HG03108 (cell line): Measurements from ENCODE around the gene RBM17.
"Not testable (repeated sequence)": the region's sequence is repeated elsewhere in the genome, so short reads cannot be mapped to it uniquely, and the experiment has no call there.

Experiments
- ATAC-seq: cut with Tn5 transposase; IDR thresholded peaks from one replicate; pipeline ENCODE4 v1.9.1; 2021; ENCODE audit warnings: moderate library complexity; ENCODE audit not compliant: unreplicated experiment

The RBM17 gene

DNA sequence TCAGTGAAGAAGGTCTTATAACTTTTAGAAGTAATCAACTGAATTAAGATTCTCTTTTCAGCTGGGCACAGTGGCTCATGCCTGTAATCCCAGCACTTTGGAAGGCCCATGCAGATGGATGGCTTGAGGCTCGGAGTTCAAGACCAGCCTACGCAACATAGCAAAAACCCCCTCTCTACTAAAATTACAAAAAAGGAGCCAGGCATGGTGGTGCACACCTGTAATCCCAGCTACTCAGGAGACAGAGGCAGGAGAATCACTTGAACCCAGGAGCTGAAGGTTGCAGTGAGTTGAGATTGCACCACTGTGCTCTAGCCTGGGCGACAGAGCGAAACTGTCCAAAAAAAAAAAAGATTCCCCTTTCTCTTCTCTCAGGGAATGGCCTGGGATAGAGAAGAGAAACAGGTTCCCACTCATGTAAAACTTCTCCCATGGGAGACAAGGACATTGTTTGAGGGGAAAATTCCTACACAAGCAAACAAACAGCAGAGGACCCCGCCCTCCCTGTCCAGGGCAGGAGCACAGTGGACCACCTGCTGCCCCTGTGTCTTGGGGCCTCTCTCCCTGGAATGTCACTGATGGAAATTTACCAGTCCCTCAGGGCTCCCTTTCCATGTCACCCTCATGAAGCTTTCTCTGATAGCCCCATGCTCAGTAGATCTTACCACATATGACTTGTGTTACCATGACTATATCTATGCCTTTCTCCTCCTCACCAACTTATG lies 32.3 kb upstream of the RBM17 start:
- ATAC-seq: no peak

DNA sequence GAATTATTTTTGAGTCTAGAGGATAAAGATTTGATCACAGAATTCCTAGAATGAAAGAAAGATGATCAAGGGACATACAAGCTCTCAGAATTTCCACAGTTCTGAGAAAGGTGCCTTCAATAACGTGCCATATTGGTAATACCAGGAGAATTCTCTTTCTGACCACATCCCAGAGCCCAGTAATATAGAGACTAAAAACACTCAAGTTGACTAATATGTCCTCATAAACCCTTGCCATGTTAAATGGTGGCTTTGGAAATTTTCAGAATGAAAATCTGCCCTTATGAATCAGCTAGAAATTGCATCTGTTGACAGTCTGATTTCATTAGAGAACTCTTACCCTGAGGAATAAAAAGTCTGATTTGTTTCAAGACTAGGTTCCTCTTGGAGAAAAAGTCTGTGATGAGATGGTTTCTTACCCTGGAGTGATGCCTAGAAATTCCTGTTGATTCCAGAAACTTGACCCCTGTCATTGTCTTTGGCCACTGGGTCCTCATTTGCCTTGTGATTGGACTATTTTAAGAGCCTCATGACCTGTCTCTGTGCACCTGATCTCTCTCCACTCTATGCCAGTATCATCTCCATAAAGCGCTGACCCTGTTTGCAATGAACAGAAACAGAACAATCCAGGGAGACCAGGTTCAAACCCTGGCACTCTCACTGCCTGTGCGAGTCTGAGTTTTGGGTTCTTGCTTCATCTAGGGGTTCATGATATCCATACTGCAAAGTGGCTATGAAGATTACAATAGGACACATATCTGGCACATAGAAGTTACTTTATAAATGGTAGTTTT lies 30.0 kb upstream of the RBM17 start:
- no peak for ATAC-seq

DNA sequence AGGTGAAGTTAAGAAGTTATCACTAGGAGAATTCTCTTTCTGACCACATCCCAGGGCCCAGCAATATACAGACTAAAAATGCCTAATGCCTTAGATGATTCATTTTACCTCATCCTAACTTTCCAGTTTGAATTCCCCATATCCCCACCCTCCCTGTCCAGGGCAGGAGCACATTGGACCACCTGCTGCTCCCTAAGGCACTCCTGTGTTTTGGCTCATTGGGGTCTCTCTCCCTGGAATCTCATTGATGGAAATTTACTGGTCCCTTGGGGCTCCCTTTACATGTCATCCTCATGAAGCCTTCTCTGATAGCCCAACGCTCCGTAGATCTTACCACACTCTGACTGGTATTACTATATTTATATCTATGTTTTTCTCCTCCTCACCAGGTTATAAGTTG lies 29.3 kb upstream of the RBM17 start:
- no peak for ATAC-seq

DNA sequence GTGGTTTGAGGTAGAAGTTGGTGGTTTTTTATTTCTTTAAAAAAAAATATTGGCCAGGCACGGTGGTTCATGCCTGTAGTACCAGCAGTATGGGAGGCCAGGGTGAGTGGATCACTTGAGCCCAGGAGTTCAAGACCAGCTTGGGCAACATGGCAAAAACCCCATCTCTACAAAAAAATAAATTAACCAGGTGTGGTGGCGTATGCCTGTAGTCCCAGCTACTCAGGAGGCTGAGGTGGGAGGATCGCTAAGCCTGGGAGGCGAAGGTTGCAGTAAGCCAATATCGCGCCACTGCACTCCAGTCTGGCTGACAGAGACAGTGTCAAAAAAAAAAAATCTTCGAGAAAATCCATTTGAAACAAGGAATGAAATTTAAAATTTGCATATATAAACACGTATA lies 27.8 kb upstream of the RBM17 start:
- ATAC-seq: no peak

DNA sequence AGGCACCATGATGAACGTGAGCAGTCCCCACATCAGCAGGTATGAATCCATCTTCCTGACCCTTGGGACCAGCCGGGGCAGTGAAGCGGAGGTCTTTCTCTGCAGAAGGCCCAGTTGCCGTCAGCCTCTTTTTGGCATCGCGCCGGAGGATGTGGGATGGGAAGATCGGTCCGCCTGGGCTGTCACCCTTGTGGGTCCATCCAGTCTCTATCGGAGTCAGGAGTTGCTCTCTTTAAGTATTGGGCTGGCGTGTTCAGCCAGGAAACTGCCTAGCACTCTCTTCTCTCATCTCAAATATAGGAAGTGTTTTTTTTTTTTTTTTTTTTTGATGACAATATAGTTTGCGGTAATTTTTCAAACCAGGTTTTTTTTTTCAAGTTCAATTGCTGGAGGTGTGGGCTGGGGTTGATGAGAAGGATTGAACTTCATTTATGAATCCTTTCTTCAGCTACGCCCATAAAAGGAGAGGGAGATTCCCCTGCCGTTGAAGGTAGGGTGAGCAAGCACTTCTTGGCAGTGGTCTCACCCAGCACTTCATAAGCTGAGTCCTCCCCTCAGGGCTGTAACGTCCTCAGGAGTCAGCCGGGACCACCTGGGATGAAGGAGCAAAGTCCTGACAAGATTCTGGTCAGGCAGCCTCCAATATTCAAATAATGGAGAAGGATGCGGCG lies 26.6 kb upstream of the RBM17 start, which contains the start of gene IL2RA:
Gene IL2RA (minus strand): TSS at position 267 of the 671 bp plus-strand sequence. CDS start 216 bp downstream, at position 51.
- ATAC-seq: no peak

DNA sequence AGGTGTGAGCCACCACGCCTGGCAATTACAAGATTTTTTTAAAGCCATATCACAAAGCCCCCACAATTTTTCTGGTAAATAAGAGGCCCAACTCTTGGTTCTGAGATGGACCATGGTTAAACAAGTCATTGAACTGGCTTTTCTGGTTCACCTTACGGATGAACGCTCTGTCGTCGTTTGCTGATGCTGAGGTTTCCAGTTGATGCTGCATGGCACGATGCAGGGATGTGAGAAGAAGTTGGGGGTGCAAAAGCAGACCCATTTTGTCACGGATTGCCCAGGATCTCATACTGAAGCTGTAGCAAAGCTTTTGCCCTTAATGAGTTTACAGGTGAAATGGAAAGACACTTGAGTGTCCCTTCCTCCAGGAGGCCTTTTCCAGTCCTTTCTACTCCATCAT lies 24.7 kb upstream of the RBM17 start:
- ATAC-seq: no peak

DNA sequence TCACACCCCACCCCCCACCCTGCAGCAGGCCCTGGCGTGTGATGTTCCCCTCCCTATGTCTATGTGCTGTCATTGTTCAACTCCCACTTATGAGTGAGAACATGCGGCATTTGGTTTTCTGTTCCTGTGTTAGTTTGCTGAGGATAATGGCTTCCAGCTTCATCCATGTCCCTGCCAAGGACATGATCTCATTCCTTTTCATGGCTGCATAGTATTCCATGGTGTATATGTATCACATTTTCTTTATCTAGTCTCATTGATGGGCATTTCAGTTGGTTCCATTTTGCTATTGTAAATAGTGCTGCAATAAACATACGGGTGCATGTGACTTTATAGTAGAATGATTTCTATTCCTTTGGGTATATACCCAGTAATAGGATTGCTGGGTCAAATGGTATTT lies 24.1 kb upstream of the RBM17 start:
- ATAC-seq: not testable (repeated sequence)

DNA sequence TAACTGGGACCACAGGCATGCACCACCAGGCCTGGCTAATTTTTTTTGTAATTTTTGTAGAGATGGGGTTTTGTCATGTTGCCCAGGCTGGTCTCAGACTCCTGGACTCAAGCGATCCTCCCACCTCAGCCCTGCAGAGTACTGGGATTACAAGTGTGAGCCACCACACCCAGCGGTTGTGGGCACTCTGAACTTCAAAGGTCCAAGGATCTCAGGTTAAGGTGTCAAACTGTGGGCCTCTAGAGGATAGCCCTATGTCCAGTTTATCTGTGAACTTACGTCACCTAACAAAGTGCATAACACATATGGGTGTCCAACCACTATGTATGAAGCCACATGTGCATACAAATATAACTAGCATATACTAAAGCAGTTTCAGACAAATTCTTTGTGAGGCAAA lies 23.4 kb upstream of the RBM17 start:
- ATAC-seq: no peak

DNA sequence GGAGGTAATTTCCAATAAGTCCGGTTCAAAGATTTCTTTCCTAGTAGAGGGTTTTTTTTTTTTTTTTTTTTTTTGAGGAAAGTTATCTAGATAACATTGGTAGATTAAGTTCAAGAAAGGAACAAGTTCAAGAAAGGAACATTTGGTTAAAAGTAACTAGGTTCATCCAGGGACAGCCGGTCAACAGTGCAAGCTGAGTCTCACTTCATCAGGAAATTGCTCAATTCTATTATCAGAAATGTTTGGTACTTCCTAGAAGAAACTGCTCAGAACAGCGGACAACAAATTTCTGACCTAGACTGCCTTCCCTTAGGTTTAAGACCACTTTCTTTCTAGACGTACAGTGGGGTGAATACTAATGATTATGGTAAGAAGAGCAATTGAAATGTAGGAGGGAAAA lies 23.0 kb upstream of the RBM17 start:
- no peak for ATAC-seq

DNA sequence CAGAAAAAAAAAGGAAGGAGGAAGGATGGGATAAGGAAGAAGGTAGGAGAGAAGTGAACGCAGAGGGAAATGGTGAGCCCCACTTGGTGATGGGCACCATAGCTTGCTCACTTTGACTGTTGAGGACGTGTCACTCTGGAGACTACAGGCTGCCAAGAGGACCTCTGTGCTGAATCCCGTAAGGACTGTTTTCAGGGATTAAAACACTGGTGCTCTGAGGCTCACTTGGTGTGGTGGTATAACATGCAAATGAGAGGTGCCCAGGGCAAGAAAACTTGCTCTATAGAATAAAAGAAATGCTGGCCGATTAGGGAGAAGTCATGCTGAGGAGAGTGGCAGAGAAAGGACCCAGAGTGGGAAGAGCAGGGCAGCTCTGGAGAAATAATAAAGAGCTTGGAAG lies 21.4 kb upstream of the RBM17 start:
- ATAC-seq: no peak

DNA sequence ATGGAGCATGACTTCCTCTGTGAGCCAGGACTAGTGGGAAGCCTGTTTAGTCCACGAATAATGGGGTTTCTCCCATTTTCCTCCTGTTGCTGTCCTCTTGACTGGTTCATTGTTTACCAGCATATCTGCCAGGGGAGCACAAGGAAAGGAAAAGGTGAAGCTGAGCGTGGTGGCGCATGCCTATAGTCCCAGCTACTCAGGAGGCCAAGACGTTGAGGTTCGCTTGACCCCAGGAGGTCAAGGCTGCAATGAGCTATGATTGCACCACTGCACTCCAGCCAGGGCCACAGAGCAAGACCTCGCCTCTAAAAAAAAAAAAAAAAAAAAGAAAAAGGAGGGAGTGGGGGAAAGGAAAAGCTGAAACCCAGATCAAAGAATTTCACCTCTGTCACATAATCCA lies 20.8 kb upstream of the RBM17 start:
- ATAC-seq: no peak

DNA sequence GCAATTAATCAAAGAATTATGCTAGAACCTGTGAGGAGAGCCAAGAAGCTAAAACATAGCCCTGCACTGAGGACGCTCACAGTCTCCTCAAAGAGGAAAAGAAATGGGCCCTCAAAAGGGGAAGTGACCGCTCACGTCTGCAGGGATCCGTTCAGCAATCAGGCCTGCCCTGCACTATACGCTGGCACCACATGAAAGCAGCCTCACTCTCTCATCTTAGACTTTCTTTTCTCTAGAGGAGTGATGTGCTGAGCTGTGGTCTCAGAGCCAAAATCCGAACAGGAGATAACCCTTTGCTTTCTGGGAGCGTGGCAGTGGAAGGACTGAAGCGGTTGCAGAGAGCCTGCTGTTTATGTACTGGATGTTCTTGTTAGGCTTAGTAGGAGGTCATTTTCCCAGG lies 20.4 kb upstream of the RBM17 start:
- peak; percentile 41 for ATAC-seq

DNA sequence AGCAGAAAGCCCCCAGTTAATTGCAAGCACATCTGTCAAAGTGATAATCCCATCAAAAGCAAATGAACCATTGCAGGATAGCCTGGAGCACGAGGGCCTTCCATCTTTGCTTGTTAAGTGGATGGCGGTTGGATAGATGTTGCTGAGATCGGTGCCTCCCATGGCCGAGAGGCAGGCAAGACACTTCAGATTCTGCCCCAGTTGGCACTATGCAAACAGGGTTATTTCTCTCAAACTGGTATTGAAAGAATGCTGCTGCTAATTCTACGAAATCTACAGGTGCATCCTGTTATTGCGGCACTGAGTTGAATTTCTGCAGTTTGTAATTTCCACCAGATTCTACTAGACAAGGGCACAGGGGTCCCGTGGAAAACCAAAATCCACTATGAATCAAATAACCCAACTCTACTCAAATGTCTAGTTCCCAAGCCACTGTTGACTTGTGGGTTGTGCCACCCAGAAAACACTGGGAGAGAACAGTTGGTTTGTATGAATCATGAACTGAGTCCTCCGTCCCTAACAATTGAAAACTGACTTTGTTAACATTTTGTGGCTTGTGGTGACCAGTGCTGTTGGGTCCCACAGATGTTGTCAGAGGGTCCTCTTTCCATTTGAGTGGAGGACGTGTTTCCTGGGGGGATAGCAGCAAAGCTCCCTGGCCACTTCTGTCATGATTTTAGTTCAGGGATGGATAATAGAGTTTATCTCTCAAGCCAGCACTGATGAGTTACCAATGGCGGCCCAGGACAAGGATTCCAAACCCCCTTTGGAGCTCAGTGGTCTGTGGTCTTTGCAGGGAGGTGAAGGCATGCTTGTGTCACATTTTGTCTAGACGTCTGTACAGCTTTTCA lies 19.5 kb upstream of the RBM17 start:
- peak; percentile 42 for ATAC-seq

DNA sequence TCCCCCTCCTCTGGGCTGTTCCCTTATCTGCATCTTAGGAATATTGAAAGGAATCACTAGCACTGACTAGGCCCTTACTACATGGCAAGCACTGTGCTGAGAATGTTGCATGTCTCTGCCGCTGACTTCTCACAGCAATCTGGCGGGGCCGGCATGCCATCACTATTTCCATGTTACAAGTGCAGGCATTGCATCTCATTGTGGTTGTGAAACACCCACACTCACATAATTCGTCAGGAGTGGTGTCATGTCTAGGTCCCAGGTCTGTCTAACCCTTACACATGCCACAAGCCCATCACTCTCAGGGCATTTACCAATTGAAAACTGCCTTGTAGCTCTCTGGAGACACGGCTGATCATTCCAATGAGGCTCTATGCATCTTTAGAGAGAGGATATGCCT lies 18.2 kb upstream of the RBM17 start:
- no peak for ATAC-seq

DNA sequence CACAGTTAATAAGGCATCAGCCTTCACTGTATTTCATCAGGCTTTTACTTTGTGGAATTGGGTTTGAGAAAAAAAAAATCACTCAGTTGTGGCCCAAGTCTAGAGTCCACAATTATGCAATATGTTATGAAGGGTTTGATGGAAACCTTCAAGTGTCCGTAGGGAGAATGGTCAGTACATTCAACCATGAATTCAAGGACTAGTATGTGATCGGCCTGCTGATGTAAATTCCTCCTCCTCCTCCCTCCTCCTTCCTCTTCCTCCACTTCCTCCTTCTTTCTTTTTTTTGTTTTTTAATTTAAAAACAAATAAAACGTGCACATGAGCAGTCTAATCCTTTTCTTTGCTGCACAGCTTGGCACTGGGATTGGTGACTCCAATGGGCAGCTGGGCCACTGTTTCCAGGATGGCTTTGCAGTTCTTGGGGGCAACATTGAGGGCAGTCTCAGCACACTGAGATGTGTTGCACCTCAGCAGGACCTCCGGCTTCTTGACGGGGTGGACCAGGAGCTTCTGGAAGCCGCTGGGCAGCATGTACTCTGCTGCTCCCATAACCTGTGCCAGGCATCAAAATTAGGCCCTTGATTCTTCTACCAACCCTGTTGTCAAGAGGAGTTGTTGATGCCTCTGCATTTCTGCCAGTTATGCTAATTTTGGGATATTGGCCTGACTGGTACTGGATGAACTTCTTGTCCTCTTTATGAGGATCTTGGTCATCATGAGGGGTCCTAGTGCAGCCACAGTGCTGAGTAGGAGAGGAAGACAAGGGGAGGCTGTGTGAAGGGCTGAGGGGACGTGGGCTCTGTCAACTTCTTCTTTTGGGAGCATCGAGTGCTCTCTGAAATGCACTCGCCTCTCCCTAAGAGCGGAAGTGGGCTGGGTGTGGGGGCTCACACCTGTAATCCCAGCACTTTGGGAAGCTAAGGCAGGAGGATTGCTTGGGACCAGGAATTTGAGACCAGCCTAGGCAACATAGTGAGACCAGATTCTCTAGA lies 17.4 kb upstream of the RBM17 start:
- no peak for ATAC-seq

DNA sequence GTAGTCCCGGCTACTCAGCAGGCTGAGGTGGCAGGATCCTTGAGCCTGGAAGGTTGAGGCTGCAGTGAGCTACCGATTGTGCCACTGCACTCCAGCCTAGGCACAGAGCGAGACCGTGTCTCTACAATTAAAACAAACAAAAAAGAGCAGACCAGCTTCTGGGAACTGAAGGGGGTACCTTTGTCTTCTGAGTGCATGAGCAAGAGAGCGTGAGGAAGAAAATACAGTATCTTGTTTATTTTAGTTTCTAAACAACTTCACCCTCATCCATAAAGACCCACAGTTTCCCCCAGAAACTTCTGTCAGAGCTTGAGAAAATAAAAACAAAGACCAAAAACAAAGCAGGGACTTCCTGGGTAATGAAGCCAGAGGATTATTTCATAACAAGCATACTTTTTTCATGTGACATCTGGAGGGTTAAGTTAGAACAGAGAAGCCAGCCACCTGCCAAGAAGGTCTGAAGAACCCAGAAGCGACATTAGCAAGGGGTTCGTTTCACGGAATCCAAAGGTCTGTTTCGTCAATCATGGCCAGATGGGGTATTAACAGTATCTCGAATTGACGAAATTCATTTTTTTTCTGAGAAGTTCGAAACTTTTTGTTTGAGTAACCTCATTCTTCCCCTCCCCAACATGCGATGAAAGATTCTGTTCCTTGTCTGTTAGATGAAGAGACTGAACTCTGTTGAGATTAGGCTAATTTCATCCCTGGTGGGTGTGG lies 16.5 kb upstream of the RBM17 start:
- ATAC-seq: peak; percentile 38

DNA sequence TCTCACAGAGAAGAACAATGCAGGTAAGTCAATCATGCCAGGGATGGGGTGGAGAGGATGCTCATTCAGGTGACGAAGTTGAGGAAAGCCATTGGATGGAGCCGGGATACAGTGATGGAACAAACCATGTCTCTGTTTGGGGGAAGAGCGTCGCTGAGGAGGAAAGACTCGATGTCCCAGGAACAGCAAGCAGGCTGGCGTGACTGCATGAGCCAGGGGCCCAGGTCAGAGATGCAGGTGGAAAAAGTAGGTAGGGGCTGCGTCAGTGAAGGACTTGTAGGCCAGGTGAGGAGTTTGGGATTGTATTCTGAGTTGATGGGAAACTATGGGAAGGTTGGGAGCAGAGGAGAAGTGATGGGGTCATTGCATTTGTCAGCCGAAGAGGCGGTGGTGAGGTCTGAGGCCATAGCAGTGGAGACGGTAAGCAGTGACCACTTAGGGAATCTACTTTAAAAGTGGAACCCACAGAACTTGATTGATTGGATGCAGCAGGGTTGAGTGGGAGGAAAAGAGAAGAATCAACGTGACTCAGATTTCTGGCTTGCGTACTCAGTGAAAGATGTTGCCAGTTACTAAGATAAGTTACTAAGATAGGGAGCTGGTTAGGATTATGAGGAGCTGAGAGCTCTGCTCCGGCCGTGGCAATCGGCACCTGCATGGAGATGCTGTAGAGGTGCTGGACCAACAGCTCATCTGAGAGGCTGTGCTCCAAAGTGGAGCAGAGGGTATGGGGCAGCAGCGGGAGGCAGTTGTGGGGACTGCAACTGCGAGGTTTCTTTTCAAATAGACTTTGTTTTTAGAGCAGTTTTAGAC lies 14.1 kb upstream of the RBM17 start:
- no peak for ATAC-seq

DNA sequence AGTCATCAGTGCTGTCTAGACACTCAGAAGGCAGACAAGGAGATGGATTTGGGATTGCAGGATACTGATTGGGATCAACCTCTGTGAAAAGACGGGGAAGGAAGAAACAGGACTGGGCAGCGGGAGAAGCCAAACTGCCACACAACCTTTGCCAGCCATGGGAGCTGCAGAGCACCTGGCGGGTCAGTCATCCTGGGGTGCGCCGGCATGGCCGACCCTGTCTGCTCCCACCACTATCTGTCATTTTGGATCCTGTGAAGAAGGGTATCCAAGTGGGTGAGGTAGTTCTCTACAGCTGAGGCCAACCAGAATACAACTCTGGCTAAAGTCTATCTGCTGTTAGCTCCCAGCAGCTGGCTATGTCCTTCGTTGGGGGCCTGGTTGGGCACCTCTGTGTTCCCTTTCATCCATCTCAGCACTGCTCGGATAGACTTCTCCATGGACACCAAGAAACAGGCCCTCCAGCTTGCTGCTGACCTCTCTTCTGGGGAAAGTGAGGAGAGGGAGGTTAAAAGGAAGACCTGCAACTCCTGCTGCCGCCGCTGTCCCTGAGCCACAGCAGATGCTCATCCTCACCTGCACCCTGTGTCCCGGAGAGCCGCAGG lies 11.7 kb upstream of the RBM17 start:
- no peak for ATAC-seq
